ENCODE data around the gene UNK. TPM values are rescaled to one million over a fixed set of nuclear protein-coding genes. Genes with fewer than 3 reads are reported as not detected.

The UNK gene
- total and polyA plus RNA-seq, 2 of the 13 experiments (the other 11 are each of a cell fraction or from before 2014, with no cell fraction given) = 31.6 to 33.0 TPM

GRCh38 chr17:75846692-75847613 lies 62.3 kb downstream of the UNK start (continued):
- TF ChIP-seq ZNF607 (CRISPR knock-in tag; IDR thresholded peaks at IDR 0.05; ENCODE audit: borderline replicate concordance) (0 out of 2 replicates have a peak, but pooled peaks have one; percentile 36), MTF1 (CRISPR knock-in tag; IDR thresholded peaks at IDR 0.05) (no peak), ZNF766 (CRISPR knock-in tag; IDR thresholded peaks at IDR 0.05; ENCODE audit: borderline replicate concordance) (peak; percentile 68; the same call in 1 of the 2 replicates), POLR2AphosphoS2 (IDR thresholded peaks at IDR 0.05; ENCODE audit: low read depth, low read length) (no peak), MAFK (conservative IDR thresholded peaks at IDR 0.05 in 1 of 2, IDR thresholded peaks at IDR 0.05 in 1 of 2; ENCODE audit: low read length in 2 of 2) (no peak), IKZF4 (CRISPR knock-in tag; IDR thresholded peaks at IDR 0.05; ENCODE audit: borderline replicate concordance, low read depth, not compliant biosample characterization) (no peak), ETV6 (CRISPR knock-in tag; conservative IDR thresholded peaks at IDR 0.05) (peak; percentile 71; the same call in 1 of the 2 replicates), MIXL1 (CRISPR knock-in tag; IDR thresholded peaks at IDR 0.05) (no peak), ZNF737 (CRISPR knock-in tag; IDR thresholded peaks at IDR 0.05; ENCODE audit: borderline replicate concordance) (peak; percentile 95; the same call in 1 of the 2 replicates), PHF20 (CRISPR knock-in tag; IDR thresholded peaks at IDR 0.05) (peak; percentile 63), NR2F2 (IDR thresholded peaks at IDR 0.05; ENCODE audit: borderline replicate concordance, low read depth) (peak; percentile 99), ZNF678 (CRISPR knock-in tag; IDR thresholded peaks at IDR 0.05) (peak; percentile 64; the same call in 1 of the 2 replicates), TRIM24 (CRISPR knock-in tag; IDR thresholded peaks at IDR 0.05) (0 out of 2 replicates have a peak, but pooled peaks have one; percentile 31), NR2F1 (CRISPR knock-in tag; IDR thresholded peaks at IDR 0.05) (peak; percentile 95 to 96), ZBTB44 (CRISPR knock-in tag; IDR thresholded peaks at IDR 0.05) (no peak), SMARCE1 (IDR thresholded peaks at IDR 0.05; ENCODE audit: borderline replicate concordance) (no peak), KDM2A (CRISPR knock-in tag; IDR thresholded peaks at IDR 0.05; ENCODE audit: borderline replicate concordance, low read depth) (peak; percentile 75; the same call in 1 of the 2 replicates), REXO4 (CRISPR knock-in tag; IDR thresholded peaks at IDR 0.05; ENCODE audit: borderline replicate concordance) (peak; percentile 63; the same call in 1 of the 2 replicates), CREM (IDR thresholded peaks at IDR 0.05) (peak; percentile 82), CREM (CRISPR knock-in tag; IDR thresholded peaks at IDR 0.05) (no peak), CREBL2 (CRISPR knock-in tag; IDR thresholded peaks at IDR 0.05; ENCODE audit: borderline replicate concordance) (no peak), JUND (CRISPR knock-in tag; IDR thresholded peaks at IDR 0.05) (peak; percentile 40; the same call in 1 of the 2 replicates), EEA1 (CRISPR knock-in tag; IDR thresholded peaks at IDR 0.05; ENCODE audit: borderline replicate concordance) (no peak), ZFP90 (CRISPR knock-in tag; IDR thresholded peaks at IDR 0.05; ENCODE audit: borderline replicate concordance) (peak; percentile 83; the same call in 1 of the 2 replicates), ZNF18 (CRISPR knock-in tag; IDR thresholded peaks at IDR 0.05; ENCODE audit: insufficient replicate concordance) (peak; percentile 74), SRSF4 (IDR thresholded peaks at IDR 0.05; ENCODE audit: low read depth, low read length, poor library complexity, severe bottlenecking) (no peak), MYC (CRISPR knock-in tag; IDR thresholded peaks at IDR 0.05; ENCODE audit: borderline replicate concordance) (peak; percentile 97)

Data from HepG2 (cell line).